Vagina (tissue), 2 donors: ENCODE results near the gene EXOC2. TPM values are rescaled to one million over a fixed set of nuclear protein-coding genes. Genes with fewer than 3 reads are reported as not detected.
"Not testable (repeated sequence)": the region's sequence is repeated elsewhere in the genome, so short reads cannot be mapped to it uniquely, and the experiment has no call there.

Experiments used
- DNase-seq, 2 donors: peaks; one replicate each; pipeline ENCODE4 v3.0.0-alpha.2; 2017; ENCODE audit errors: extremely low spot score in 2 of 2
- H3K27ac ChIP-seq: fragments of 200-600 bp; sonication (generic); one replicate; pipeline ENCODE4 v1.5.1; 2019
- H3K27me3 ChIP-seq: fragments of 200-600 bp; sonication (generic); one replicate; pipeline ENCODE4 v1.5.1; 2019
- H3K36me3 ChIP-seq, 2 donors: fragments of 200-600 bp; sonication (generic); one replicate each; pipeline ENCODE4 v1.5.1; 2017 to 2019
- H3K4me1 ChIP-seq: fragments of 200-600 bp; sonication (generic); one replicate; pipeline ENCODE4 v1.5.1; 2019
- H3K4me3 ChIP-seq, 2 donors: fragments of 200-600 bp; sonication (generic); 1 replicate in 1 of 2; 2 replicates in 1 of 2; pipeline ENCODE4 v1.5.1; 2016 to 2019
- H3K9me3 ChIP-seq: fragments of 200-600 bp; sonication (generic); one replicate; pipeline ENCODE4 v1.5.1; 2019
- POLR2A ChIP-seq, 2 donors: fragments of 450-650 bp; IDR thresholded peaks; one replicate each; pipeline ENCODE4 v1.6.1; 2017; ENCODE audit warnings: antibody characterized with exemption in 2 of 2, mild to moderate bottlenecking in 2 of 2, moderate library complexity in 2 of 2
- POLR2AphosphoS5 ChIP-seq, 2 donors: sonication (generic); formaldehyde crosslinking; IDR thresholded peaks; one replicate each; pipeline ENCODE4 v1.9.0; 2017; ENCODE audit warnings: antibody characterized with exemption in 2 of 2, mild to moderate bottlenecking in 2 of 2, low read depth in 1 of 2; ENCODE audit not compliant: insufficient read depth in 1 of 2
- intact Hi-C: fragments of 100-400 bp; cut with DNase I; formaldehyde crosslinking; loops from one replicate; pipeline ENCODE4 v1.15.1; 2023
- total RNA-seq: library from RNA; depleted of rRNA; stranded (reverse); fragments of >200 nt; gene quantifications from one replicate; pipeline ENCODE4 v1.2.3, GENCODE V29; 2016
- TF ChIP-seq, protein P1 (sequence below), 3 experiments: fragments of 450-650 bp in 2 of 3; fragments of 200-600 bp in 1 of 3; sonication (generic) in 1 of 3; IDR thresholded peaks; one replicate each; pipeline ENCODE4 v1.5.1; 2017 to 2019; ENCODE audit warnings: antibody characterized with exemption in 3 of 3, mild to moderate bottlenecking in 2 of 3, moderate library complexity in 2 of 3

EXOC2 gene
- total RNA-seq, 1 donor from 2014 or later = 23.6 TPM

DNA sequence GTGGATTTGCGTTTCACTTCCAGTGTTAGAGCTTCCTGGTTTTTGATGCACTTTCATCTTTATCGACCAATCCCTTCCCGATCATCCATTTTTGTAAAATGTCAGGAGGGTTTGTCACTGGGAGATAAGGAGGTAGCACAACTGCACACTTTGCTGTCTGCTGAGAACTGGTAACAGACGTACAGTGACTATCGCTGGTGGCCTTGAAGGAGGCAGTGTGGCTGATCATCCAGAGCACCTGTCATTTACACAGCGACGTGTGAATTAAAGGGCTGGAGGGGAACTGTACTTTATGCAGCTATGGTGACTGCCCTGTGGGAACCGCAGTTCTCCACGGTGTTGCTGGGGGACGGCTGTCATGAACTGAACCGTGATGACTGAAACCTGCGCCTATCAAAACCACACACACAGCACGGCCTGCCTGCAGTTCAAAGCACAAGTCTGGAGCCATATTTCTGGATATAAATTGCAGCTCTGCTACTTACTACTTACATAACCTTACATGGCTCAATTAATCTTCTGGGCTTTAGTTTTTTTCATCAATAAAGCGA lies 86.0 kb downstream of the EXOC2 start:
- H3K36me3 ChIP-seq = peaks cover 0 to 9% of the 10 kb centered on the region in 2 donors
- H3K27ac ChIP-seq = no peak overlapping the region
- H3K9me3 ChIP-seq = no peaks in the 10 kb centered on the region
- no peaks in the 10 kb centered on the region for H3K27me3 ChIP-seq
- TF ChIP-seq, protein P1, sequence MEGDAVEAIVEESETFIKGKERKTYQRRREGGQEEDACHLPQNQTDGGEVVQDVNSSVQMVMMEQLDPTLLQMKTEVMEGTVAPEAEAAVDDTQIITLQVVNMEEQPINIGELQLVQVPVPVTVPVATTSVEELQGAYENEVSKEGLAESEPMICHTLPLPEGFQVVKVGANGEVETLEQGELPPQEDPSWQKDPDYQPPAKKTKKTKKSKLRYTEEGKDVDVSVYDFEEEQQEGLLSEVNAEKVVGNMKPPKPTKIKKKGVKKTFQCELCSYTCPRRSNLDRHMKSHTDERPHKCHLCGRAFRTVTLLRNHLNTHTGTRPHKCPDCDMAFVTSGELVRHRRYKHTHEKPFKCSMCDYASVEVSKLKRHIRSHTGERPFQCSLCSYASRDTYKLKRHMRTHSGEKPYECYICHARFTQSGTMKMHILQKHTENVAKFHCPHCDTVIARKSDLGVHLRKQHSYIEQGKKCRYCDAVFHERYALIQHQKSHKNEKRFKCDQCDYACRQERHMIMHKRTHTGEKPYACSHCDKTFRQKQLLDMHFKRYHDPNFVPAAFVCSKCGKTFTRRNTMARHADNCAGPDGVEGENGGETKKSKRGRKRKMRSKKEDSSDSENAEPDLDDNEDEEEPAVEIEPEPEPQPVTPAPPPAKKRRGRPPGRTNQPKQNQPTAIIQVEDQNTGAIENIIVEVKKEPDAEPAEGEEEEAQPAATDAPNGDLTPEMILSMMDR (IDR thresholded peaks at IDR 0.05) = no peak
- TF ChIP-seq POLR2A (IDR thresholded peaks at IDR 0.05) = no peak
- TF ChIP-seq POLR2AphosphoS5 (IDR thresholded peaks at IDR 0.05; ENCODE audit: insufficient read depth in 1 of 2, low read depth in 1 of 2) = no peak
- no peak overlapping the region for H3K4me3 ChIP-seq
- no peak for DNase-seq
- no peaks in the 10 kb centered on the region for H3K4me1 ChIP-seq
- intact Hi-C loops = no loop called here

DNA sequence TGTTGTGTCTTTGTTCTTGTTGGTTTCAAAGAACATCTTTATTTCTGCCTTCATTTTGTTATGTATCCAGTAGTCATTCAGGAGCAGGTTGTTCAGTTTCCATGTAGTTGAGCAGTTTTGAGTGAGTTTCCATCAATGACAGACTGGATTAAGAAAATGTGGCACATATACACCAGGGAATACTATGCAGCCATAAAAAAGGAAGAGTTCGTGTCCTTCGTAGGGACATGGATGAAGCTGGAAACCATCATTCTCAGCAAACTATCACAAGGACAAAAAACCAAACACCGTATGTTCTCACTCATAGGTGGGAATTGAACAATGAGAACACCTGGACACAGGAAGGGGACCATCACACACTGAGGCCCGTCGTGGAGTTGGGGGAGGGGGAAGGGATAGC lies 87.0 kb downstream of the EXOC2 start:
- H3K27me3 ChIP-seq, H3K27ac ChIP-seq, H3K4me1 ChIP-seq, H3K36me3 ChIP-seq, DNase-seq, H3K4me3 ChIP-seq, intact Hi-C loops, H3K9me3 ChIP-seq: not testable (repeated sequence)

DNA sequence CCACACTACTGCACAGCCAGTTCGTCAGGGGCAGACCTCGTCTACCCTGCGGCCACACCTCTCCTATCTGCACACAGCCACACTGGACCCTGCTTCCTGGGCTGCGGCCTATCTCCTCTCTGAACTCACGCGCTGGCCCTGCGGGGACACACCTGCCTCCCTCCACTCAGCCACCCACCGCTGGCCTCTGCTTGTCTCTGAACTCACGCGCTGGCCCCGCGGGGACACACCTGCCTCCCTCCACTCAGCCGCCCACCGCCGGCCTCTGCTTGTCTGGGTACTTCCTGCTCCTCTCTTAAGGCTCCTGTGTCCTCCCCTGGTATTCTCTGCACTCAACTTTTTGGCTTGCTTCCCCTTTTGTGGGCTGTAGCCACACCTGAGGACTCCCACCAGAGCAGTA lies 88.4 kb downstream of the EXOC2 start:
- TF ChIP-seq, protein P1 (IDR thresholded peaks at IDR 0.05) = no peak
- TF ChIP-seq POLR2AphosphoS5 (IDR thresholded peaks at IDR 0.05; ENCODE audit: insufficient read depth in 1 of 2, low read depth in 1 of 2) = no peak
- no peak for TF ChIP-seq POLR2A (IDR thresholded peaks at IDR 0.05)
- Histone ChIP-seq H3K4me3 (no peak overlapping the region), H3K4me1 (no peaks in the 10 kb centered on the region), H3K9me3 (no peaks in the 10 kb centered on the region), H3K36me3 (peaks cover 0 to 9% of the 10 kb centered on the region in 2 donors), H3K27ac (no peak overlapping the region), H3K27me3 (no peaks in the 10 kb centered on the region)
- DNase-seq = no peak
- intact Hi-C loops = no loop called here

GRCh38 chr6:603265-603664 lies 89.7 kb downstream of the EXOC2 start:
- DNase-seq = no peak
- no peak for TF ChIP-seq POLR2AphosphoS5 (IDR thresholded peaks at IDR 0.05; ENCODE audit: insufficient read depth in 1 of 2, low read depth in 1 of 2)
- TF ChIP-seq, protein P1 (IDR thresholded peaks at IDR 0.05) = no peak
- TF ChIP-seq POLR2A (IDR thresholded peaks at IDR 0.05) = no peak
- no peaks in the 10 kb centered on the region for H3K27me3 ChIP-seq
- intact Hi-C loops = no loop called here
- no peaks in the 10 kb centered on the region for H3K9me3 ChIP-seq
- H3K4me1 ChIP-seq = no peaks in the 10 kb centered on the region
- no peak overlapping the region for H3K27ac ChIP-seq
- peaks cover 0 to 9% of the 10 kb centered on the region in 2 donors for H3K36me3 ChIP-seq
- no peak overlapping the region for H3K4me3 ChIP-seq

DNA sequence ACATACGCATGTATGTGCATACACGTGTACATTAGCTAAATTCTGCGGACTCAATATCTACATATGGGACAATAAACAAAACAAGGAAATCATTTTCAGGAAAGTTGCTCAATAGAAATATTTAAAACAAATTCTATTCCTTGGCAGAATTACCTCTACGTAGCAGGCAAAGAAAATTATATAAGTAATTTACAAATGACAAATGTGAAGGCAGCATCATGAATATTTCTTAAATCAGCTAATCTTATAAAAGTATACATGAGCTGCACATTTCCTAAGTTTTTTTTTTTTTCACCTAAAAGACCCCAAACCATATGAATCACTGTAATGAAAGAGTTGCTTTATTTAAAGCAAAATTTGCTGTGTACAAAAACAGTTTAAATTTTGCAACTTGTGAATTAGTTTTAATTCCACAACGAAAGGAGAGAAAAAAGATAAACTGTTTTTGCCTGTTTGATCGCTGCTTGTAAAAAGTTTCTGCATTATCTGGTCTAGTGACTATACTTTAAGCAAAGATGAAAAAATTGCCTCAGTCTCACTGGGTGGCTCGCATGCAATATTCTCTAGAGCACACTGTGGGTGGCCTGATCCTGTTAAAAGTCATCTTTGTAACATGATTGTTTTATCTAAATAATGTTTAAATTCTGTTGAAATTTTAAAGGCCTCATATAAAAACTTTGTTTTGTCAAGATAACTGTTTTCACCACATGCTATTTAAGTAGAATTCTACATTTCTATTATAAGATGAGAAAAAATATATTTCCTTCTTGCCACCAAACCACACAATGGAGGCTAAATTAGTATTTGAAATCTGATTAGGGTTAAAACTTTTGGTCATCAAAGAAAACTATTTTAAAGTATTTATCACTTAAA lies 93.1 kb downstream of the EXOC2 start:
- H3K9me3 ChIP-seq = no peaks in the 10 kb centered on the region
- H3K4me1 ChIP-seq = no peaks in the 10 kb centered on the region
- H3K4me3 ChIP-seq = no peak overlapping the region
- no peak for DNase-seq
- H3K27me3 ChIP-seq = no peaks in the 10 kb centered on the region
- TF ChIP-seq POLR2AphosphoS5 (IDR thresholded peaks at IDR 0.05; ENCODE audit: insufficient read depth in 1 of 2, low read depth in 1 of 2) (no peak), POLR2A (IDR thresholded peaks at IDR 0.05) (no peak)
- TF ChIP-seq, protein P1 (IDR thresholded peaks at IDR 0.05) = no peak
- H3K36me3 ChIP-seq = peaks cover 0 to 6% of the 10 kb centered on the region in 2 donors
- intact Hi-C loops = loop anchor here (10.0 kb wide), 1 partner anchor 795 kb away; no protein-coding TSS in a partner anchor
- H3K27ac ChIP-seq = no peak overlapping the region
